B cell (primary cell): ENCODE results near the gene SENP8. TPM values are rescaled to one million over a fixed set of nuclear protein-coding genes. Genes with fewer than 3 reads are reported as not detected.

ENCODE experiments used
- ATAC-seq: fragments of 200-7000 bp; cut with Tn5 transposase; one replicate; pipeline ENCODE4 v1.10.0; 2021; ENCODE audit warnings: low read depth, mild to moderate bottlenecking, moderate number of reproducible peaks, moderate library complexity
- CTCF ChIA-PET: fragments of 350-600 bp; sonication (Branson Sonifier 250); formaldehyde crosslinking; loops from one replicate; lab custom pipeline; 2021; ENCODE audit warnings: antibody characterized with exemption, inconsistent platforms; lab: Charles Lee
- POLR2A ChIA-PET: fragments of 350-600 bp; sonication (Branson Sonifier 250); formaldehyde crosslinking; loops from one replicate; lab custom pipeline; 2021; ENCODE audit warnings: antibody characterized with exemption; lab: Charles Lee
- DNase-seq: peaks from one replicate; pipeline ENCODE4 v3.0.0; 2013
- H2AFZ ChIP-seq: 2 replicates; pipeline ENCODE4 v1.6.1; 2012; ENCODE audit warnings: mild to moderate bottlenecking, low read depth, low read length; ENCODE audit not compliant: insufficient read depth, poor library complexity, severe bottlenecking
- H3K27ac ChIP-seq, 2 donors: 1 replicate in 1 of 2; 2 replicates in 1 of 2; pipeline ENCODE4 v1.5.1; 2012 to 2013; ENCODE audit warnings: low read length in 2 of 2, mild to moderate bottlenecking in 2 of 2, moderate library complexity in 1 of 2
- H3K27me3 ChIP-seq, 4 experiments: fragments of 200-600 bp in 1 of 4; sonication (generic) in 1 of 4; replicated peaks in 1 of 4; 1 replicate in 2 of 4; 2 replicates in 2 of 4; pipeline versions ENCODE4 v1.6.1 to v1.7.0; 2013 to 2016; ENCODE audit warnings: low read length in 3 of 4, mild to moderate bottlenecking in 2 of 4, mixed read lengths in 1 of 4, moderate library complexity in 1 of 4; ENCODE audit not compliant: insufficient read depth in 4 of 4, control insufficient read depth in 3 of 4; ENCODE audit errors: control extremely low read depth in 1 of 4
- H3K36me3 ChIP-seq, 2 experiments: replicated peaks in 1 of 2; 1 replicate in 1 of 2; 2 replicates in 1 of 2; pipeline versions ENCODE4 v1.6.1 to v1.7.1; 2013; ENCODE audit warnings: low read length in 1 of 2; ENCODE audit not compliant: insufficient read depth in 2 of 2, control insufficient read depth in 1 of 2; ENCODE audit errors: control extremely low read depth in 1 of 2, extremely low read depth in 1 of 2
- H3K4me1 ChIP-seq, 2 donors: fragments of 200-600 bp in 1 of 2; sonication (generic) in 1 of 2; 1 replicate in 1 of 2; 2 replicates in 1 of 2; pipeline versions ENCODE4 v1.5.1 to v1.6.1; 2013 to 2017; ENCODE audit warnings: low read length in 2 of 2; ENCODE audit not compliant: control insufficient read depth in 2 of 2, insufficient read depth in 2 of 2
- H3K4me2 ChIP-seq: replicated peaks from 2 replicates; pipeline ENCODE3; 2012; ENCODE audit warnings: mild to moderate bottlenecking, low read depth, low read length; ENCODE audit not compliant: poor library complexity, severe bottlenecking
- H3K4me3 ChIP-seq, 5 experiments: fragments of 200-600 bp in 1 of 5; sonication (generic) in 1 of 5; 1 replicate in 3 of 5; 2 replicates in 2 of 5; pipeline versions ENCODE4 v1.5.1 to v1.7.0; 2011 to 2016; ENCODE audit warnings: low read length in 4 of 5, mild to moderate bottlenecking in 4 of 5, low read depth in 2 of 5, control low read depth in 1 of 5, moderate library complexity in 1 of 5; ENCODE audit not compliant: insufficient read depth in 1 of 5; ENCODE audit errors: control extremely low read depth in 1 of 5, extremely low read depth in 1 of 5
- H3K79me2 ChIP-seq: fragments of 200-600 bp; sonication (generic); one replicate; pipeline ENCODE4 v1.6.0; 2016; ENCODE audit warnings: low read length; ENCODE audit not compliant: control insufficient read depth, insufficient read depth
- H3K9ac ChIP-seq: fragments of 200-600 bp; sonication (generic); 2 replicates; pipeline ENCODE4 v1.6.1; 2017; ENCODE audit warnings: mild to moderate bottlenecking, low read length, moderate library complexity
- H3K9me3 ChIP-seq, 3 donors: one replicate each; pipeline versions ENCODE4 v1.6.1 to v1.7.1; 2013; ENCODE audit warnings: low read length in 2 of 3; ENCODE audit not compliant: control insufficient read depth in 2 of 3, insufficient read depth in 1 of 3; ENCODE audit errors: control extremely low read depth in 1 of 3
- H4K20me1 ChIP-seq: 2 replicates; pipeline ENCODE4 v1.6.0; 2012; ENCODE audit warnings: mild to moderate bottlenecking, low read length; ENCODE audit not compliant: insufficient read depth, control insufficient read depth, poor library complexity, severe bottlenecking
- H3K27ac Mint-ChIP-seq: one replicate; pipeline ENCODE4 v1.8.0; 2021; ENCODE audit warnings: mixed read lengths
- H3K27me3 Mint-ChIP-seq: one replicate; pipeline ENCODE4 v1.8.0; 2021; ENCODE audit warnings: mixed read lengths
- H3K4me1 Mint-ChIP-seq: one replicate; pipeline ENCODE4 v1.8.0; 2021; ENCODE audit warnings: mixed read lengths
- H3K4me3 Mint-ChIP-seq: one replicate; pipeline ENCODE4 v1.8.0; 2021; ENCODE audit warnings: mixed read lengths
- H3K9me3 Mint-ChIP-seq: one replicate; pipeline ENCODE4 v1.8.0; 2022; ENCODE audit warnings: mixed read lengths; ENCODE audit not compliant: insufficient read depth
- CTCF ChIP-seq: fragments of 200-600 bp; IDR thresholded peaks from one replicate; pipeline ENCODE4 v1.8.0; 2022; ENCODE audit warnings: antibody characterized with exemption, mild to moderate bottlenecking
- EZH2 ChIP-seq: IDR thresholded peaks from 2 replicates; pipeline ENCODE4 v1.6.1; 2012; ENCODE audit warnings: borderline replicate concordance, low read depth, mild to moderate bottlenecking, moderate library complexity, low read length; ENCODE audit not compliant: insufficient read depth, poor library complexity, severe bottlenecking
- WGBS: methylation state at CpG from one replicate; pipeline ENCODE4 v1.1.5; 2013; ENCODE audit warnings: missing lambda C conversion rate; ENCODE audit not compliant: insufficient coverage; 5-methylcytosine and 5-hydroxymethylcytosine counted together
- intact Hi-C: fragments of 100-400 bp; cut with micrococcal nuclease; formaldehyde crosslinking; loops from one replicate; pipeline ENCODE4 v1.10.0; 2022
- polyA plus RNA-seq: library from polyadenylated mRNA; depleted of rRNA; stranded (reverse); fragments of >200 nt; gene quantifications from 2 replicates; pipeline ENCODE4 v1.2.3, GENCODE V29; 2012
- total RNA-seq, 2 donors: library from RNA; stranded (reverse); fragments of 120-200 nt in 1 of 2; gene quantifications; 1 replicate in 1 of 2; 2 replicates in 1 of 2; pipeline versions ENCODE4 v1.2.3 to v1.2.4, GENCODE V29; 2013 to 2022

SENP8 gene
- total and polyA plus RNA-seq, 2 donors (not counting 1 experiment from before 2014, with no cell fraction given) = 0.62 to 0.69 TPM

- ATAC-seq = no peak
- intact Hi-C loops = loop anchor here (1.0 to 10.0 kb wide), 3 partner anchors 112 to 373 kb away; no protein-coding TSS in a partner anchor
These were observed 38.7 kb downstream of the SENP8 start for GRCh38 chr15:72156928-72157327.

More at GRCh38 chr15:72156928-72157327, 38.7 kb downstream of the SENP8 start:
- Mint-ChIP-seq H3K4me3 (no peak overlapping the region), H3K27ac (no peak overlapping the region), H3K9me3 (no peaks in the 10 kb centered on the region), H3K4me1 (peaks cover 9% of the 10 kb centered on the region), H3K27me3 (no peaks in the 10 kb centered on the region)
- Histone ChIP-seq H3K4me3 (no peak overlapping the region), H3K27ac (no peak overlapping the region), H3K27me3 (peaks cover 0 to 7% (median 0%) of the 10 kb centered on the region in 4 experiments), H3K4me1 (peaks cover 0 to 5% of the 10 kb centered on the region in 2 donors), H3K9me3 (no peaks in the 10 kb centered on the region), H3K9ac (no peak overlapping the region), H3K4me2 (no peak overlapping the region), H3K79me2 (no peaks in the 10 kb centered on the region), H2AFZ (no peak overlapping the region), H4K20me1 (no peaks in the 10 kb centered on the region), H3K36me3 (no peaks in the 10 kb centered on the region)
- ChIA-PET CTCF (interaction anchor here (0.8 to 4.4 kb wide), 16 partner anchors 9 to 712 kb away, joined by 3 to 87 read pairs (median 4); no protein-coding TSS in a partner anchor), POLR2A (no interaction called here)
- no peak for TF ChIP-seq EZH2
- no peak for TF ChIP-seq CTCF
- WGBS = no CpG with 5 or more reads among the region's 2 CpGs
- no peak for DNase-seq
